GM23338 (cell line): Measurements from ENCODE around the gene ZBTB18. TPM values are rescaled to one million over a fixed set of nuclear protein-coding genes. Genes with fewer than 3 reads are reported as not detected.

Source experiments
- ATAC-seq: fragments of 200-7000 bp; cut with Tn5 transposase; 3 replicates; pipeline ENCODE4 v1.9.1; 2020
- DNase-seq: peaks from one replicate; pipeline ENCODE4 v3.0.0-alpha.2; 2015; ENCODE audit warnings: low spot score
- H2AFZ ChIP-seq: fragments of 200-600 bp; sonication (generic); 2 replicates; pipeline ENCODE4 v1.8.0; 2016; ENCODE audit warnings: antibody characterized with exemption, mild to moderate bottlenecking, moderate library complexity
- H3F3A ChIP-seq: fragments of 200-600 bp; sonication (generic); replicated peaks from 2 replicates; pipeline ENCODE4 v1.8.0; 2017; ENCODE audit warnings: antibody characterized with exemption, mixed run types, low read depth
- H3K27ac ChIP-seq: fragments of 200-600 bp; sonication (generic); 2 replicates; pipeline ENCODE4 v1.6.1; 2016; ENCODE audit warnings: low read depth
- H3K27me3 ChIP-seq: fragments of 200-600 bp; sonication (generic); 2 replicates; pipeline ENCODE4 v1.8.0; 2016; ENCODE audit warnings: mild to moderate bottlenecking, mixed run types, moderate library complexity; ENCODE audit not compliant: insufficient read depth
- H3K36me3 ChIP-seq: fragments of 200-600 bp; sonication (generic); 2 replicates; pipeline ENCODE4 v1.8.0; 2016; ENCODE audit warnings: mild to moderate bottlenecking; ENCODE audit not compliant: insufficient read depth
- H3K4me1 ChIP-seq: fragments of 200-600 bp; sonication (generic); 2 replicates; pipeline ENCODE4 v1.8.0; 2016; ENCODE audit warnings: mild to moderate bottlenecking, moderate library complexity; ENCODE audit not compliant: insufficient read depth
- H3K4me2 ChIP-seq: fragments of 200-600 bp; sonication (generic); 2 replicates; pipeline ENCODE4 v1.7.1; 2017; ENCODE audit warnings: mixed run types
- H3K4me3 ChIP-seq: fragments of 200-600 bp; sonication (generic); 2 replicates; pipeline ENCODE4 v1.6.1; 2016; ENCODE audit warnings: mixed run types
- H3K79me2 ChIP-seq: fragments of 200-600 bp; sonication (generic); replicated peaks from 2 replicates; pipeline ENCODE4 v1.8.0; 2017; ENCODE audit warnings: mild to moderate bottlenecking; ENCODE audit not compliant: insufficient read depth
- H3K9me2 ChIP-seq: fragments of 200-600 bp; sonication (generic); 2 replicates; pipeline ENCODE4 v1.8.0; 2017; ENCODE audit not compliant: insufficient read depth
- H4K20me1 ChIP-seq: fragments of 200-600 bp; sonication (generic); replicated peaks from 2 replicates; pipeline ENCODE4 v1.8.0; 2017; ENCODE audit warnings: mild to moderate bottlenecking; ENCODE audit not compliant: insufficient read depth
- H3K27ac Mint-ChIP-seq: 2 replicates; pipeline ENCODE4 v1.8.0; 2020; ENCODE audit warnings: inconsistent platforms, mild to moderate bottlenecking, moderate library complexity, mixed read lengths
- H3K27me3 Mint-ChIP-seq: 3 replicates; pipeline ENCODE4 v1.8.0; 2022; ENCODE audit warnings: low read depth, mild to moderate bottlenecking, moderate library complexity, mixed read lengths, inconsistent platforms; ENCODE audit not compliant: insufficient read depth, poor library complexity
- H3K36me3 Mint-ChIP-seq: 3 replicates; pipeline ENCODE4 v1.8.0; 2021; ENCODE audit warnings: low read depth, mild to moderate bottlenecking, inconsistent platforms, moderate library complexity, mixed read lengths
- H3K4me1 Mint-ChIP-seq: 3 replicates; pipeline ENCODE4 v1.8.0; 2020; ENCODE audit warnings: mild to moderate bottlenecking, inconsistent platforms, mixed read lengths
- H3K4me3 Mint-ChIP-seq: 3 replicates; pipeline ENCODE4 v1.8.0; 2021; ENCODE audit warnings: moderate library complexity, mild to moderate bottlenecking, inconsistent platforms, mixed read lengths
- H3K9me3 Mint-ChIP-seq: 3 replicates; pipeline ENCODE4 v1.8.0; 2020; ENCODE audit warnings: moderate library complexity, mild to moderate bottlenecking, inconsistent platforms, mixed read lengths
- CREB1 ChIP-seq: fragments of 250-450 bp; sonication (Bioruptor Pico); IDR thresholded peaks from 2 replicates; pipeline ENCODE4 v1.5.0; 2020; ENCODE audit warnings: low read depth, mild to moderate bottlenecking, moderate library complexity
- ETS1 ChIP-seq: IDR thresholded peaks from 2 replicates; pipeline ENCODE4 v1.6.1; 2016; ENCODE audit warnings: antibody characterized with exemption
- EZH2 ChIP-seq: fragments of 200-600 bp; sonication (generic); IDR thresholded peaks from one replicate; pipeline ENCODE4 v1.8.0; 2017; ENCODE audit warnings: antibody characterized with exemption, mild to moderate bottlenecking, low read depth; ENCODE audit not compliant: unreplicated experiment
- EZH2phosphoT487 ChIP-seq: fragments of 200-600 bp; sonication (generic); IDR thresholded peaks from one replicate; pipeline ENCODE4 v1.8.1; 2018; ENCODE audit warnings: antibody characterized with exemption; ENCODE audit not compliant: unreplicated experiment
- JUNB ChIP-seq: IDR thresholded peaks from one replicate; pipeline ENCODE4 v1.6.1; 2016; ENCODE audit warnings: antibody characterized with exemption; ENCODE audit not compliant: unreplicated experiment
- NANOG ChIP-seq: IDR thresholded peaks from 2 replicates; pipeline ENCODE4 v1.6.1; 2016; ENCODE audit warnings: antibody characterized with exemption, borderline replicate concordance
- POLR2AphosphoS5 ChIP-seq: IDR thresholded peaks from 2 replicates; pipeline ENCODE4 v1.6.1; 2016; ENCODE audit warnings: antibody characterized with exemption, low read depth
- STAT1 ChIP-seq: IDR thresholded peaks from one replicate; pipeline ENCODE4 v1.6.1; 2016; ENCODE audit warnings: antibody characterized with exemption; ENCODE audit not compliant: unreplicated experiment
- ZNF114 ChIP-seq: fragments of 250-450 bp; sonication (Bioruptor Pico); IDR thresholded peaks from 2 replicates; pipeline ENCODE4 v1.5.0; 2020; ENCODE audit warnings: mild to moderate bottlenecking, moderate library complexity
- ZNF331 ChIP-seq: fragments of 250-450 bp; sonication (Bioruptor Pico); IDR thresholded peaks from 2 replicates; pipeline ENCODE4 v1.5.0; 2020; ENCODE audit warnings: low read depth, mild to moderate bottlenecking, moderate library complexity
- ZNF462 ChIP-seq: fragments of 250-450 bp; sonication (Bioruptor Pico); IDR thresholded peaks from 2 replicates; pipeline ENCODE4 v1.5.0; 2020; ENCODE audit warnings: mild to moderate bottlenecking, moderate library complexity
- polyA plus RNA-seq: library from polyadenylated mRNA; unstranded; fragments of >200 nt; fragmentation: Nextera tagmentation; extraction: Ambion mirVana; gene quantifications from 2 replicates; pipeline ENCODE4 v1.2.1, GENCODE V29; 2016
- total RNA-seq: library from RNA; depleted of rRNA; stranded (reverse); fragments of >200 nt; shearing (Covaris generic); gene quantifications from 2 replicates; pipeline ENCODE4 v1.2.3, GENCODE V29; 2014
- TF ChIP-seq, protein P1 (sequence below): IDR thresholded peaks from one replicate; pipeline ENCODE4 v1.6.1; 2018; ENCODE audit warnings: antibody characterized with exemption; ENCODE audit not compliant: unreplicated experiment
- TF ChIP-seq, protein P2 (sequence below), 2 experiments: fragments of 200-600 bp in 1 of 2; sonication (generic) in 1 of 2; conservative IDR thresholded peaks; 2 replicates each; pipeline versions ENCODE4 v1.5.1 to v1.6.1; 2016 to 2017; ENCODE audit warnings: antibody characterized with exemption in 2 of 2, low read depth in 2 of 2, mild to moderate bottlenecking in 2 of 2, moderate library complexity in 1 of 2

ZBTB18 gene
- total and polyA plus RNA-seq, 2 experiments from 2014 or later = 5.5 to 12.2 TPM

- TF ChIP-seq ZNF462 = no peak
- TF ChIP-seq, protein P1, sequence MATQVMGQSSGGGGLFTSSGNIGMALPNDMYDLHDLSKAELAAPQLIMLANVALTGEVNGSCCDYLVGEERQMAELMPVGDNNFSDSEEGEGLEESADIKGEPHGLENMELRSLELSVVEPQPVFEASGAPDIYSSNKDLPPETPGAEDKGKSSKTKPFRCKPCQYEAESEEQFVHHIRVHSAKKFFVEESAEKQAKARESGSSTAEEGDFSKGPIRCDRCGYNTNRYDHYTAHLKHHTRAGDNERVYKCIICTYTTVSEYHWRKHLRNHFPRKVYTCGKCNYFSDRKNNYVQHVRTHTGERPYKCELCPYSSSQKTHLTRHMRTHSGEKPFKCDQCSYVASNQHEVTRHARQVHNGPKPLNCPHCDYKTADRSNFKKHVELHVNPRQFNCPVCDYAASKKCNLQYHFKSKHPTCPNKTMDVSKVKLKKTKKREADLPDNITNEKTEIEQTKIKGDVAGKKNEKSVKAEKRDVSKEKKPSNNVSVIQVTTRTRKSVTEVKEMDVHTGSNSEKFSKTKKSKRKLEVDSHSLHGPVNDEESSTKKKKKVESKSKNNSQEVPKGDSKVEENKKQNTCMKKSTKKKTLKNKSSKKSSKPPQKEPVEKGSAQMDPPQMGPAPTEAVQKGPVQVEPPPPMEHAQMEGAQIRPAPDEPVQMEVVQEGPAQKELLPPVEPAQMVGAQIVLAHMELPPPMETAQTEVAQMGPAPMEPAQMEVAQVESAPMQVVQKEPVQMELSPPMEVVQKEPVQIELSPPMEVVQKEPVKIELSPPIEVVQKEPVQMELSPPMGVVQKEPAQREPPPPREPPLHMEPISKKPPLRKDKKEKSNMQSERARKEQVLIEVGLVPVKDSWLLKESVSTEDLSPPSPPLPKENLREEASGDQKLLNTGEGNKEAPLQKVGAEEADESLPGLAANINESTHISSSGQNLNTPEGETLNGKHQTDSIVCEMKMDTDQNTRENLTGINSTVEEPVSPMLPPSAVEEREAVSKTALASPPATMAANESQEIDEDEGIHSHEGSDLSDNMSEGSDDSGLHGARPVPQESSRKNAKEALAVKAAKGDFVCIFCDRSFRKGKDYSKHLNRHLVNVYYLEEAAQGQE = no peak
These were observed 13.8 kb upstream of the ZBTB18 start (continued) for GRCh38 chr1:244037252-244037651.

DNA sequence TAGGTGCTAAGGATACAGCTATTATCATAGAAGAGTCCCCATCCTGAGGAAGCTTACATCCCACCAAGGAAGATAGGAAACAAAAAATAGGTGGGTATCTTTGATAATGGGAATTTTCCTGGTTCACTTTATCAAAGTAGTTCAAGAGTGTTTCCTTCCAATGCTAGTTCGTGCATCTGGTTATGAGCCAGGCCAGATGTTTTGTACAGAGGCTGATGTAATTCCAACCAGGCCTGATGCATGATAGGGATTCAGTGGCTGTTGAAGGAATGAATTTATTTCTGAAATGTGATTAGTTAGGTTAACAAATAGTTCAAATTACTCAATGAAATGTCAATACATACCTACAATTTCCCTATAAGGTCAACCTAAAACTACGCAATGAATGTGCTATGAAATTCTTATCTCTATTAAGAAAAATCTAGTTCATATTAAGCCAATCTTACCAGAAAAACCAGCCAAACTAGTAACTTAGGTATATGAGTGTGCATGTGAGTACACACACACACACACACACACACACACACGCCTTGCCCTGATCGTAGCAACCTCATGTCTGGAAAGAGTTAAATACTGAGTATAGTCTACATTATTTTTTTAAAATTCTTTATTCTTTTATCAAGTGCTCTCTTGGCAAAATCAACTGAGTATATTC, 9.5 kb upstream of the ZBTB18 start:
- H3K27me3 ChIP-seq = no peaks in the 10 kb centered on the region; the same call in 1 of the 2 replicates
- Mint-ChIP-seq H3K9me3 (no peaks in the 10 kb centered on the region), H3K36me3 (no peaks in the 10 kb centered on the region), H3K4me1 (peaks cover 11% of the 10 kb centered on the region), H3K4me3 (no peak overlapping the region), H3K27me3 (no peaks in the 10 kb centered on the region), H3K27ac (no peak overlapping the region; the same call in 1 of the 2 replicates)
- no peaks in the 10 kb centered on the region for H3K79me2 ChIP-seq
- no peaks in the 10 kb centered on the region for H3K36me3 ChIP-seq
- H3K4me3 ChIP-seq = no peak overlapping the region
- H3F3A ChIP-seq = no peaks in the 10 kb centered on the region
- peaks cover 16% of the 10 kb centered on the region; the same call in 1 of the 2 replicates for H3K4me1 ChIP-seq
- no peak overlapping the region for H3K27ac ChIP-seq
- H2AFZ ChIP-seq = no peak overlapping the region
- no peaks in the 10 kb centered on the region for H3K9me2 ChIP-seq
- ATAC-seq (no peak), DNase-seq (no peak)
- H3K4me2 ChIP-seq = no peak overlapping the region; the same call in 1 of the 2 replicates
- no peaks in the 10 kb centered on the region for H4K20me1 ChIP-seq
- TF ChIP-seq EZH2 (no peak), POLR2AphosphoS5 (no peak), ZNF331 (CRISPR knock-in tag) (no peak), ETS1 (no peak), STAT1 (no peak), JUNB (no peak), CREB1 (CRISPR knock-in tag) (no peak), ZNF114 (CRISPR knock-in tag) (no peak), NANOG (no peak), EZH2phosphoT487 (no peak)
- TF ChIP-seq, protein P2, sequence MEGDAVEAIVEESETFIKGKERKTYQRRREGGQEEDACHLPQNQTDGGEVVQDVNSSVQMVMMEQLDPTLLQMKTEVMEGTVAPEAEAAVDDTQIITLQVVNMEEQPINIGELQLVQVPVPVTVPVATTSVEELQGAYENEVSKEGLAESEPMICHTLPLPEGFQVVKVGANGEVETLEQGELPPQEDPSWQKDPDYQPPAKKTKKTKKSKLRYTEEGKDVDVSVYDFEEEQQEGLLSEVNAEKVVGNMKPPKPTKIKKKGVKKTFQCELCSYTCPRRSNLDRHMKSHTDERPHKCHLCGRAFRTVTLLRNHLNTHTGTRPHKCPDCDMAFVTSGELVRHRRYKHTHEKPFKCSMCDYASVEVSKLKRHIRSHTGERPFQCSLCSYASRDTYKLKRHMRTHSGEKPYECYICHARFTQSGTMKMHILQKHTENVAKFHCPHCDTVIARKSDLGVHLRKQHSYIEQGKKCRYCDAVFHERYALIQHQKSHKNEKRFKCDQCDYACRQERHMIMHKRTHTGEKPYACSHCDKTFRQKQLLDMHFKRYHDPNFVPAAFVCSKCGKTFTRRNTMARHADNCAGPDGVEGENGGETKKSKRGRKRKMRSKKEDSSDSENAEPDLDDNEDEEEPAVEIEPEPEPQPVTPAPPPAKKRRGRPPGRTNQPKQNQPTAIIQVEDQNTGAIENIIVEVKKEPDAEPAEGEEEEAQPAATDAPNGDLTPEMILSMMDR (conservative IDR thresholded peaks at IDR 0.05; ENCODE audit: low read depth in 2 of 2) = no peak
